ENCODE measurements around the gene FLCN. TPM values are rescaled to one million over a fixed set of nuclear protein-coding genes. Genes with fewer than 3 reads are reported as not detected.

Gene FLCN
- total and polyA plus RNA-seq, 4 donors = 8.5 to 46.7 (median 28.4) TPM

- 95% methylated on average over 16 of the region's 16 CpGs for WGBS
- Histone ChIP-seq H3K9ac (ENCODE audit: low read depth in 1 of 2, low read length in 2 of 2) (no peak overlapping the region), H3K9me3 (ENCODE audit: control insufficient read depth in 4 of 4, low read length in 3 of 4) (no peaks in the 10 kb centered on the region), H3K27ac (ENCODE audit: low read depth in 1 of 2, low read length in 2 of 2) (no peak overlapping the region), H3K4me1 (ENCODE audit: control insufficient read depth in 4 of 4, insufficient read depth in 4 of 4, low read length in 3 of 4) (peaks cover 5 to 10% (median 10%) of the 10 kb centered on the region in 4 donors), H3K27me3 (ENCODE audit: control insufficient read depth in 4 of 4, insufficient read depth in 4 of 4, low read length in 3 of 4) (no peaks in the 10 kb centered on the region), H3K36me3 (ENCODE audit: control insufficient read depth in 4 of 4, insufficient read depth in 3 of 4, low read depth in 1 of 4, low read length in 3 of 4) (peaks cover 24 to 87% (median 68%) of the 10 kb centered on the region in 4 donors), H3K4me3 (ENCODE audit: low read depth in 1 of 3, low read length in 3 of 3) (no peak overlapping the region)
- DNase-seq (ENCODE audit: low spot score) = no peak
- TF ChIP-seq RXRA (IDR thresholded peaks at IDR 0.05) (no peak), JUND (IDR thresholded peaks at IDR 0.05) (no peak), REST (IDR thresholded peaks at IDR 0.05) (no peak), HNF4G (IDR thresholded peaks at IDR 0.05) (no peak), GABPA (IDR thresholded peaks at IDR 0.05 in 1 of 2, conservative IDR thresholded peaks at IDR 0.05 in 1 of 2) (no peak), YY1 (IDR thresholded peaks at IDR 0.05) (no peak), RAD21 (IDR thresholded peaks at IDR 0.05) (no peak), EGR1 (IDR thresholded peaks at IDR 0.05; ENCODE audit: low read depth in 2 of 2) (no peak), FOXA1 (IDR thresholded peaks at IDR 0.05) (no peak)
- TF ChIP-seq, protein P1, sequence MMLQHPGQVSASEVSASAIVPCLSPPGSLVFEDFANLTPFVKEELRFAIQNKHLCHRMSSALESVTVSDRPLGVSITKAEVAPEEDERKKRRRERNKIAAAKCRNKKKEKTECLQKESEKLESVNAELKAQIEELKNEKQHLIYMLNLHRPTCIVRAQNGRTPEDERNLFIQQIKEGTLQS (IDR thresholded peaks at IDR 0.05) = no peak
- TF ChIP-seq, protein P2, sequence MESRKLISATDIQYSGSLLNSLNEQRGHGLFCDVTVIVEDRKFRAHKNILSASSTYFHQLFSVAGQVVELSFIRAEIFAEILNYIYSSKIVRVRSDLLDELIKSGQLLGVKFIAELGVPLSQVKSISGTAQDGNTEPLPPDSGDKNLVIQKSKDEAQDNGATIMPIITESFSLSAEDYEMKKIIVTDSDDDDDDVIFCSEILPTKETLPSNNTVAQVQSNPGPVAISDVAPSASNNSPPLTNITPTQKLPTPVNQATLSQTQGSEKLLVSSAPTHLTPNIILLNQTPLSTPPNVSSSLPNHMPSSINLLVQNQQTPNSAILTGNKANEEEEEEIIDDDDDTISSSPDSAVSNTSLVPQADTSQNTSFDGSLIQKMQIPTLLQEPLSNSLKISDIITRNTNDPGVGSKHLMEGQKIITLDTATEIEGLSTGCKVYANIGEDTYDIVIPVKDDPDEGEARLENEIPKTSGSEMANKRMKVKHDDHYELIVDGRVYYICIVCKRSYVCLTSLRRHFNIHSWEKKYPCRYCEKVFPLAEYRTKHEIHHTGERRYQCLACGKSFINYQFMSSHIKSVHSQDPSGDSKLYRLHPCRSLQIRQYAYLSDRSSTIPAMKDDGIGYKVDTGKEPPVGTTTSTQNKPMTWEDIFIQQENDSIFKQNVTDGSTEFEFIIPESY (IDR thresholded peaks at IDR 0.05) = no peak
These were observed 13.2 kb downstream of the FLCN start for GRCh38 chr17:17223736-17224135.

GRCh38 chr17:17221329-17221728 lies 15.6 kb downstream of the FLCN start:
- 97% methylated on average over 22 of the region's 22 CpGs for WGBS
- no peak for DNase-seq (ENCODE audit: low spot score)
- H3K9me3 ChIP-seq (ENCODE audit: control insufficient read depth in 4 of 4, low read length in 3 of 4) = no peaks in the 10 kb centered on the region
- H3K9ac ChIP-seq (ENCODE audit: low read depth in 1 of 2, low read length in 2 of 2) = no peak overlapping the region
- no peak overlapping the region for H3K4me3 ChIP-seq (ENCODE audit: low read depth in 1 of 3, low read length in 3 of 3)
- no peak overlapping the region for H3K27ac ChIP-seq (ENCODE audit: low read depth in 1 of 2, low read length in 2 of 2)
- H3K27me3 ChIP-seq (ENCODE audit: control insufficient read depth in 4 of 4, insufficient read depth in 4 of 4, low read length in 3 of 4) = no peaks in the 10 kb centered on the region
- H3K4me1 ChIP-seq (ENCODE audit: control insufficient read depth in 4 of 4, insufficient read depth in 4 of 4, low read length in 3 of 4) = no peaks in the 10 kb centered on the region
- no peak for TF ChIP-seq NR2F2 (IDR thresholded peaks at IDR 0.05)
- TF ChIP-seq FOXA2 (IDR thresholded peaks at IDR 0.05) = no peak
- no peak for TF ChIP-seq HNF4A (conservative IDR thresholded peaks at IDR 0.05)
- H3K36me3 ChIP-seq (ENCODE audit: control insufficient read depth in 4 of 4, insufficient read depth in 3 of 4, low read depth in 1 of 4, low read length in 3 of 4) = peaks cover 30 to 90% (median 75%) of the 10 kb centered on the region in 4 donors

- H3K4me1 ChIP-seq (ENCODE audit: control insufficient read depth in 4 of 4, insufficient read depth in 4 of 4, low read length in 3 of 4) = no peaks in the 10 kb centered on the region
- peaks cover 32 to 90% (median 77%) of the 10 kb centered on the region in 4 donors for H3K36me3 ChIP-seq (ENCODE audit: control insufficient read depth in 4 of 4, insufficient read depth in 3 of 4, low read depth in 1 of 4, low read length in 3 of 4)
- no peaks in the 10 kb centered on the region for H3K9me3 ChIP-seq (ENCODE audit: control insufficient read depth in 4 of 4, low read length in 3 of 4)
- no peak for TF ChIP-seq GABPA (IDR thresholded peaks at IDR 0.05 in 1 of 2, conservative IDR thresholded peaks at IDR 0.05 in 1 of 2)
- TF ChIP-seq RXRA (IDR thresholded peaks at IDR 0.05) = no peak
- TF ChIP-seq EGR1 (IDR thresholded peaks at IDR 0.05; ENCODE audit: low read depth in 2 of 2) = no peak
- TF ChIP-seq, protein P2 (IDR thresholded peaks at IDR 0.05) = no peak
- TF ChIP-seq MAX (IDR thresholded peaks at IDR 0.05) = no peak
- no peak for TF ChIP-seq RAD21 (IDR thresholded peaks at IDR 0.05)
- TF ChIP-seq HNF4G (IDR thresholded peaks at IDR 0.05) = no peak
- no peak for TF ChIP-seq JUND (IDR thresholded peaks at IDR 0.05)
- TF ChIP-seq FOXA1 (IDR thresholded peaks at IDR 0.05) = no peak
- TF ChIP-seq, protein P1 (IDR thresholded peaks at IDR 0.05) = no peak
- H3K27me3 ChIP-seq (ENCODE audit: control insufficient read depth in 4 of 4, insufficient read depth in 4 of 4, low read length in 3 of 4) = no peaks in the 10 kb centered on the region
- WGBS = 91% methylated on average over 8 of the region's 8 CpGs
- no peak overlapping the region for H3K4me3 ChIP-seq (ENCODE audit: low read depth in 1 of 3, low read length in 3 of 3)
- no peak overlapping the region for H3K27ac ChIP-seq (ENCODE audit: low read depth in 1 of 2, low read length in 2 of 2)
- no peak overlapping the region for H3K9ac ChIP-seq (ENCODE audit: low read depth in 1 of 2, low read length in 2 of 2)
- no peak for DNase-seq (ENCODE audit: low spot score)
These were observed 16.4 kb downstream of the FLCN start for GRCh38 chr17:17220529-17220928.
